CD14-positive monocyte (primary cell): ENCODE measurements around the gene P4HB. TPM values are rescaled to one million over a fixed set of nuclear protein-coding genes. Genes with fewer than 3 reads are reported as not detected.

Experiments
- DNase-seq, 3 donors: peaks; one replicate each; pipeline ENCODE4 v3.0.0-alpha.2; 2011 to 2022
- H2AFZ ChIP-seq: 2 replicates; pipeline ENCODE4 v1.6.0; 2012; ENCODE audit warnings: mild to moderate bottlenecking, low read depth, low read length, inconsistent platforms; ENCODE audit not compliant: insufficient read depth, poor library complexity, severe bottlenecking
- H3K27ac ChIP-seq, 2 donors: 1 replicate in 1 of 2; 2 replicates in 1 of 2; pipeline ENCODE4 v1.5.1; 2012 to 2013; ENCODE audit warnings: low read length in 2 of 2, control low read depth in 1 of 2, inconsistent platforms in 1 of 2, low read depth in 1 of 2, mild to moderate bottlenecking in 1 of 2
- H3K27me3 ChIP-seq, 2 donors: one replicate each; pipeline versions ENCODE4 v1.6.0 to v1.6.1; 2011 to 2013; ENCODE audit warnings: low read length in 2 of 2; ENCODE audit not compliant: control insufficient read depth in 2 of 2, insufficient read depth in 2 of 2
- H3K36me3 ChIP-seq, 2 donors: replicated peaks in 1 of 2; 1 replicate in 1 of 2; 2 replicates in 1 of 2; pipeline versions ENCODE4 v1.5.1 to v1.6.1; 2012 to 2013; ENCODE audit warnings: low read length in 2 of 2, control low read depth in 1 of 2, inconsistent platforms in 1 of 2, mild to moderate bottlenecking in 1 of 2; ENCODE audit not compliant: insufficient read depth in 2 of 2, control insufficient read depth in 1 of 2
- H3K4me1 ChIP-seq, 2 donors: 1 replicate in 1 of 2; 2 replicates in 1 of 2; pipeline versions ENCODE4 v1.5.1 to v1.6.1; 2012 to 2013; ENCODE audit warnings: low read length in 2 of 2, control low read depth in 1 of 2, inconsistent platforms in 1 of 2, mild to moderate bottlenecking in 1 of 2, moderate library complexity in 1 of 2; ENCODE audit not compliant: insufficient read depth in 2 of 2, control insufficient read depth in 1 of 2
- H3K4me2 ChIP-seq: replicated peaks from 2 replicates; pipeline ENCODE3; 2012; ENCODE audit warnings: low read length, moderate library complexity, mild to moderate bottlenecking; ENCODE audit not compliant: poor library complexity, severe bottlenecking; ENCODE audit errors: extremely low read depth
- H3K4me3 ChIP-seq, 3 experiments: fragments of 200-600 bp in 1 of 3; sonication (generic) in 1 of 3; replicated peaks in 1 of 3; 1 replicate in 2 of 3; 2 replicates in 1 of 3; pipeline ENCODE4 v1.5.1; 2011 to 2013; ENCODE audit warnings: low read length in 3 of 3, mild to moderate bottlenecking in 3 of 3, control low read depth in 2 of 3, low read depth in 2 of 3, inconsistent platforms in 1 of 3, moderate library complexity in 1 of 3
- H3K79me2 ChIP-seq: 2 replicates; pipeline ENCODE4 v1.6.0; 2012; ENCODE audit warnings: mild to moderate bottlenecking, control low read depth, inconsistent platforms, low read length, moderate library complexity; ENCODE audit not compliant: insufficient read depth
- H3K9ac ChIP-seq: 2 replicates; pipeline ENCODE4 v1.6.0; 2017; ENCODE audit warnings: low read length, mild to moderate bottlenecking; ENCODE audit not compliant: insufficient read depth, poor library complexity, severe bottlenecking
- H3K9me3 ChIP-seq, 2 donors: replicated peaks in 1 of 2; 1 replicate in 1 of 2; 2 replicates in 1 of 2; pipeline versions ENCODE4 v1.5.1 to v1.6.1; 2012 to 2013; ENCODE audit warnings: low read length in 2 of 2, control low read depth in 1 of 2; ENCODE audit not compliant: control insufficient read depth in 1 of 2, insufficient read depth in 1 of 2
- H4K20me1 ChIP-seq: 2 replicates; pipeline ENCODE4 v1.6.0; 2012; ENCODE audit warnings: mild to moderate bottlenecking, low read length, control low read depth, moderate library complexity; ENCODE audit not compliant: insufficient read depth
- H3K27ac Mint-ChIP-seq, 7 donors: one replicate each; pipeline ENCODE4 v1.8.0; 2020; ENCODE audit warnings: mild to moderate bottlenecking in 7 of 7, mixed read lengths in 7 of 7, moderate library complexity in 6 of 7, inconsistent platforms in 2 of 7
- H3K27me3 Mint-ChIP-seq, 3 donors: one replicate each; pipeline ENCODE4 v1.8.0; 2021 to 2022; ENCODE audit warnings: low read depth in 3 of 3, mild to moderate bottlenecking in 3 of 3, mixed read lengths in 3 of 3, moderate library complexity in 3 of 3, inconsistent platforms in 1 of 3
- H3K36me3 Mint-ChIP-seq, 2 donors: one replicate each; pipeline ENCODE4 v1.8.0; 2020; ENCODE audit warnings: mixed read lengths in 2 of 2, inconsistent platforms in 1 of 2, mild to moderate bottlenecking in 1 of 2
- H3K4me1 Mint-ChIP-seq: one replicate; pipeline ENCODE4 v1.8.0; 2020; ENCODE audit warnings: mild to moderate bottlenecking, mixed read lengths
- H3K4me3 Mint-ChIP-seq, 2 donors: one replicate each; pipeline ENCODE4 v1.8.0; 2020; ENCODE audit warnings: mild to moderate bottlenecking in 2 of 2, mixed read lengths in 2 of 2, moderate library complexity in 1 of 2
- H3K9me3 Mint-ChIP-seq, 7 donors: one replicate each; pipeline ENCODE4 v1.8.0; 2020 to 2022; ENCODE audit warnings: mixed read lengths in 7 of 7, mild to moderate bottlenecking in 6 of 7, moderate library complexity in 6 of 7, inconsistent platforms in 2 of 7
- CTCF ChIP-seq: fragments of 200-600 bp; IDR thresholded peaks from one replicate; pipeline ENCODE4 v1.8.0; 2022; ENCODE audit warnings: antibody characterized with exemption, mild to moderate bottlenecking
- WGBS: methylation state at CpG from one replicate; pipeline ENCODE4 v1.1.5; 2013; ENCODE audit warnings: missing lambda C conversion rate; ENCODE audit not compliant: insufficient coverage; 5-methylcytosine and 5-hydroxymethylcytosine counted together
- intact Hi-C, 2 donors: fragments of 100-400 bp; cut with micrococcal nuclease; formaldehyde crosslinking; loops; one replicate each; pipeline versions ENCODE4 v1.15.0 to v1.15.1; 2023
- polyA plus RNA-seq, 3 donors: library from polyadenylated mRNA; depleted of rRNA in 1 of 3; unstranded in 2 of 3; stranded (reverse) in 1 of 3; fragments of 300-500 nt in 2 of 3; fragments of >200 nt in 1 of 3; fragmentation: Illumina TruSeq in 2 of 3; gene quantifications; 1 replicate in 2 of 3; 2 replicates in 1 of 3; pipeline ENCODE4 v1.2.3, GENCODE V29; 2012 to 2021

Gene P4HB
- polyA plus RNA-seq, 3 donors = 108 to 297 (median 291) TPM

DNA sequence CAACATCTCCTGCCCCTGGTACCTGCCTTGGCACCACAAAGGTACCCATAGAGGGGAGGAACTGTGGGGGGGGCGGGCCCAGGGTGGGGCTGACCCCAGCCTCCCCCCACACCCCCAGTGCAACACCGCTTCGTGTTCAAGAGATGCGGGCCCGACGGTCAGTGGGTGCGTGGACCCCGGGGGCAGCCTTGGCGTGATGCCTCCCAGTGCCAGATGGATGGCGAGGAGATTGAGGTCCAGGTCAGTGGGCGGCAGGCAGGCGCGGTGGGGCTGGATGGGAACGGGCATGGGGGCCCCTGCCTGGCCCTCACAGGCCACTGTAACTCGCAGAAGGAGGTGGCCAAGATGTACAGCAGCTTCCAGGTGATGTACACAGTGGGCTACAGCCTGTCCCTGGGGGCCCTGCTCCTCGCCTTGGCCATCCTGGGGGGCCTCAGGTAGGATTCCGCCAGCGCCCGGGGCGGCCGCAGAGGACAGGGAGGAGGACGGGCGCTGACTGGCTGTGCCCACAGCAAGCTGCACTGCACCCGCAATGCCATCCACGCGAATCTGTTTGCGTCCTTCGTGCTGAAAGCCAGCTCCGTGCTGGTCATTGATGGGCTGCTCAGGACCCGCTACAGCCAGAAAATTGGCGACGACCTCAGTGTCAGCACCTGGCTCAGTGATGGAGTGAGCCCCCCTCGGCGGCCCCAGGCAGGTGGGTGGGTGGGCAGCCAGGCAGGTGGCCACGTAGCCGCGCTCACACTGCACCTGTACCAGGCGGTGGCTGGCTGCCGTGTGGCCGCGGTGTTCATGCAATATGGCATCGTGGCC lies 49.2 kb downstream of the P4HB start:
- 91% methylated on average over 39 of the region's 42 CpGs for WGBS

DNA sequence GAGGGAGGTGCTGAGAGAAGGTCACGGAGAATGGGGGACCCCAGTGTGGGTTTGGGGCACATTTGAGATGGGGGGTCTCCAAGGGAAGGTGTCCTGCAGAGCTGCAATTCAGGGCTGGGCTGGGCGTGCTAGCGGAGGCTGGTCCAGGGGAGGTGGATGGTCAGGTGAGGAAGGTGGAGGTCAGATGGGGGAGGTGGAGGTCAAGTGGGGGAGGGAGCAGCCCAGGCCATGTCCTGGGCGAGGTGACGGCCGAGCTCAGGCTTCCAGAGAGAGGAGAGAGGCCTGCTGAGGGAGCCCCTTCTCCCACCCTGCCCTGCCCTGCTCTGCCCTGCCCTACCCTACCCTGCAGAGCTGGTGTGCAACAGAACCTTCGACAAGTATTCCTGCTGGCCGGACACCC lies 49.9 kb downstream of the P4HB start:
- H3K4me1 Mint-ChIP-seq = no peaks in the 10 kb centered on the region
- no peak overlapping the region for H3K27ac Mint-ChIP-seq
- H3K4me3 Mint-ChIP-seq = no peak overlapping the region
- Histone ChIP-seq H3K27ac (no peak overlapping the region), H3K79me2 (no peaks in the 10 kb centered on the region), H3K4me3 (no peak overlapping the region), H3K4me2 (no peak overlapping the region), H3K36me3 (no peaks in the 10 kb centered on the region), H3K27me3 (peaks cover 0 to 33% of the 10 kb centered on the region in 2 donors), H3K9ac (no peak overlapping the region), H2AFZ (no peak overlapping the region), H3K4me1 (no peaks in the 10 kb centered on the region), H3K9me3 (no peaks in the 10 kb centered on the region), H4K20me1 (no peaks in the 10 kb centered on the region)
- H3K27me3 Mint-ChIP-seq = peaks cover 23 to 51% (median 41%) of the 10 kb centered on the region in 3 donors
- 85% methylated on average over 1 of the region's 8 CpGs for WGBS
- no peak for TF ChIP-seq CTCF
- intact Hi-C loops = no loop called here
- H3K9me3 Mint-ChIP-seq = peaks cover 0 to 4% (median 2%) of the 10 kb centered on the region in 7 donors
- no peaks in the 10 kb centered on the region for H3K36me3 Mint-ChIP-seq
- DNase-seq = no peak

More for the DNA sequence above, 49.2 kb downstream of the P4HB start:
- Mint-ChIP-seq H3K4me1 (no peaks in the 10 kb centered on the region), H3K4me3 (no peak overlapping the region), H3K36me3 (no peaks in the 10 kb centered on the region), H3K27ac (no peak overlapping the region), H3K27me3 (peaks cover 19 to 48% (median 35%) of the 10 kb centered on the region in 3 donors), H3K9me3 (peaks cover 0 to 4% (median 2%) of the 10 kb centered on the region in 7 donors)
- Histone ChIP-seq H3K36me3 (no peaks in the 10 kb centered on the region), H2AFZ (no peak overlapping the region), H4K20me1 (no peaks in the 10 kb centered on the region), H3K9me3 (no peaks in the 10 kb centered on the region), H3K4me1 (no peaks in the 10 kb centered on the region), H3K4me3 (no peak overlapping the region), H3K9ac (no peak overlapping the region), H3K27ac (no peak overlapping the region), H3K27me3 (peaks cover 0 to 27% of the 10 kb centered on the region in 2 donors), H3K79me2 (no peaks in the 10 kb centered on the region), H3K4me2 (no peak overlapping the region)
- intact Hi-C loops = no loop called here
- no peak for TF ChIP-seq CTCF
- no peak for DNase-seq
